Measurements from ENCODE around the gene XBP1. TPM values are rescaled to one million over a fixed set of nuclear protein-coding genes. Genes with fewer than 3 reads are reported as not detected.

Gene XBP1
- total and polyA plus RNA-seq, 2 of the 8 experiments (the other 6 are each of a cell fraction or from before 2014, with no cell fraction given), result 99.8 to 131 TPM

DNA sequence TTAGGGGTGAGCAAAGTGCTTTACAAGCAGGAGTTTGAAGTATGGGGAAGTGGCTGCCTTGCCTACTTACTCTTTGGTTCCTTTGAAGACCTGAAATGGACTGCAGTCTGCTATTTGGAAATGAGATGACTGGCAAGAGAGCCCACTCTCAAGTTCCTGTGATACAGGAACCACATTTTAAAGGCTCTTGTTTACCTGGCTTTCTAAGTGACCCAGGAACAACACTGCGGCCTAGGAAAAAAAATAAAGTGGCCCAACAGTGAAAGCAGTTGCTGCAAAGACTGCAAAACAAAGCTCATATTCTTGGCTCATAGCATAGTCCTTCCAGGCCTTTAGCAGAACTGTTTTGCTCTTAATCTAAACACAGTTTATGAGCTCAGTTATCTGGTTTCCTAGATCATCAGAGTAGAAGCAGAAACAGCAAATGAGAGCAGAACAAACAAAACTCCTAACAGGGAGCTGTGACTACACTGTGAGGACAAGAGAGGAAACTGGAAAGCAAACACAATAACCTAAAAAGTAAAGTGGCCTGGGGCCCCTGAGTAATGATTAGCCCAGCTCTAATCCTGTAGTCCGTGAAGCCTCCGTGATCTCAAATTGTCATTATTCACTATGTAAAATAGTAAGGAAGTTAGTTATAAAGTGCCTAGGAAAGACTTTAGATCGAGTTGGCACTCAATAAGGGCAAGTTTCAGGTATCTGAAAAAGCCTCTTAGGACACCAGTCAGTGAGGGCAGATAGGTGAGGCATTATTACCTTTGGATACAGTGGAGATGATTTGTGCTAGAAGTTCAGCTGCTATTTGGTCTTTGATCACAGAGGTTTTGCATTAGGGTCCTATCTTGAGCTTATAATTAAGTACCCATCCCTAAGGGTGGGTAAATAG, 16.3 kb downstream of the XBP1 start:
- peaks cover 0 to 9% of the 10 kb centered on the region in 2 experiments; a peak in 1 of 4 replicates for H3K79me2 ChIP-seq (ENCODE audit: control insufficient read depth in 1 of 2, insufficient read depth in 2 of 2, low read length in 2 of 2)
- H4K20me1 ChIP-seq (replicated peaks in 1 of 2; ENCODE audit: control insufficient read depth in 1 of 2, insufficient read depth in 2 of 2, low read length in 2 of 2), result peaks cover 2% of the 10 kb centered on the region in 2 experiments
- H4K5ac ChIP-seq (ENCODE audit: insufficient read length, low read depth, low read length), result no peak overlapping the region
- no peak overlapping the region for H3K9ac ChIP-seq (replicated peaks in 1 of 4; ENCODE audit: extremely low read depth in 1 of 4, low read depth in 3 of 4, low read length in 3 of 4)
- POLR2A ChIA-PET (ENCODE audit: partially characterized antibody), result interaction anchor here (1.2 to 8.5 kb wide), 2 partner anchors 11 to 14 kb away, joined by 3 to 100 read pairs; partner anchors contain the start of genes CCDC117 and XBP1
- H3K14ac ChIP-seq (ENCODE audit: insufficient read length), result no peak overlapping the region
- no peak overlapping the region for H2BK15ac ChIP-seq (ENCODE audit: low read length)
- no peaks in the 10 kb centered on the region for H3K23me2 ChIP-seq (ENCODE audit: low read depth, low read length)
- no peak overlapping the region for H2BK12ac ChIP-seq (ENCODE audit: low read depth, low read length)
- H3K4me2 ChIP-seq (ENCODE audit: insufficient read depth in 1 of 2, low read depth in 2 of 2, low read length in 2 of 2), result no peak overlapping the region
- no peaks in the 10 kb centered on the region for H3K27me3 ChIP-seq (replicated peaks in 1 of 4; ENCODE audit: control insufficient read depth in 3 of 4, extremely low read depth in 1 of 4, insufficient read depth in 3 of 4, low read length in 3 of 4)
- H2BK5ac ChIP-seq (ENCODE audit: low read depth, low read length), result no peak overlapping the region
- no peak overlapping the region for H4K91ac ChIP-seq (replicated peaks; ENCODE audit: insufficient read length, low read length)
- H3K36me3 ChIP-seq (ENCODE audit: control insufficient read depth in 2 of 4, insufficient read depth in 4 of 4, low read length in 3 of 4), result peaks cover 15 to 55% (median 42%) of the 10 kb centered on the region in 4 experiments
- 87% methylated on average over 4 of the region's 4 CpGs; no CpG with 5 or more reads in 1 of the 2 experiments for WGBS, 2 experiments (ENCODE audit: extremely low coverage in 1 of 2, insufficient coverage in 1 of 2, insufficient read length in 1 of 2, insufficient replicate concordance in 2 of 2, low coverage in 1 of 2, low lambda C conversion rate in 2 of 2, missing lambda C conversion rate in 1 of 2)
- TF ChIP-seq TEAD4 (IDR thresholded peaks at IDR 0.05; ENCODE audit: low read depth, low read length) (no peak), CREB1 (IDR thresholded peaks at IDR 0.05) (no peak), POLR2AphosphoS5 (IDR thresholded peaks at IDR 0.05; ENCODE audit: low read depth, low read length) (no peak), FOSL1 (IDR thresholded peaks at IDR 0.05; ENCODE audit: insufficient read depth, low read depth, low read length) (no peak), ZNF274 (IDR thresholded peaks at IDR 0.05; ENCODE audit: borderline replicate concordance, extremely low read depth, low read length) (no peak), GABPA (IDR thresholded peaks at IDR 0.05; ENCODE audit: borderline replicate concordance, insufficient read depth, low read length) (no peak), TBP (IDR thresholded peaks at IDR 0.05; ENCODE audit: low read depth, low read length) (no peak), CHD2 (IDR thresholded peaks at IDR 0.05; ENCODE audit: low read length) (no peak), JUN (IDR thresholded peaks at IDR 0.05; ENCODE audit: low read depth, low read length) (no peak), TCF12 (IDR thresholded peaks at IDR 0.05; ENCODE audit: low read depth, low read length) (no peak), RXRA (IDR thresholded peaks at IDR 0.05; ENCODE audit: insufficient read depth, low read depth, low read length) (no peak)
- TF ChIP-seq, protein P1, sequence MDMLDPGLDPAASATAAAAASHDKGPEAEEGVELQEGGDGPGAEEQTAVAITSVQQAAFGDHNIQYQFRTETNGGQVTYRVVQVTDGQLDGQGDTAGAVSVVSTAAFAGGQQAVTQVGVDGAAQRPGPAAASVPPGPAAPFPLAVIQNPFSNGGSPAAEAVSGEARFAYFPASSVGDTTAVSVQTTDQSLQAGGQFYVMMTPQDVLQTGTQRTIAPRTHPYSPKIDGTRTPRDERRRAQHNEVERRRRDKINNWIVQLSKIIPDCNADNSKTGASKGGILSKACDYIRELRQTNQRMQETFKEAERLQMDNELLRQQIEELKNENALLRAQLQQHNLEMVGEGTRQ (IDR thresholded peaks at IDR 0.05; ENCODE audit: low read length), result no peak
- H3K9me3 ChIP-seq (ENCODE audit: insufficient read depth in 2 of 2, low read depth in 1 of 2, low read length in 1 of 2), result no peaks in the 10 kb centered on the region
- H2BK20ac ChIP-seq (ENCODE audit: low read length), result no peak overlapping the region
- H3K18ac ChIP-seq (ENCODE audit: extremely low read depth, low read length), result no peak overlapping the region
- CTCF ChIA-PET (ENCODE audit: partially characterized antibody), result interaction anchor here (0.8 to 1.8 kb wide), 2 partner anchors 11 to 45 kb away, joined by 3 to 8 read pairs; no protein-coding TSS in a partner anchor
- H2AK5ac ChIP-seq (ENCODE audit: low read depth, low read length), result no peak overlapping the region
- no peak overlapping the region for H3K4me3 ChIP-seq (ENCODE audit: extremely low read depth in 1 of 4, insufficient read depth in 2 of 4, low read depth in 3 of 4, low read length in 4 of 4)
- H2AFZ ChIP-seq (ENCODE audit: low read length), result no peak overlapping the region
- H4K8ac ChIP-seq (ENCODE audit: extremely low read depth, insufficient read depth, low read length), result no peak overlapping the region
- H3K56ac ChIP-seq (replicated peaks; ENCODE audit: insufficient read length, low read depth, low read length), result no peak overlapping the region
- no peak for DNase-seq (ENCODE audit: low read depth in 1 of 2, low spot score in 2 of 2)
- no peak overlapping the region for H3K4ac ChIP-seq (replicated peaks; ENCODE audit: insufficient read length, low read depth, low read length)
- no peak overlapping the region for H2BK120ac ChIP-seq (replicated peaks; ENCODE audit: low read depth, low read length)
- H3K79me1 ChIP-seq (ENCODE audit: low read depth, low read length), result no peaks in the 10 kb centered on the region
- no peak overlapping the region for H3K27ac ChIP-seq (ENCODE audit: low read depth, low read length)
- H3K4me1 ChIP-seq (replicated peaks in 1 of 4; ENCODE audit: control insufficient read depth in 3 of 4, insufficient read depth in 4 of 4, low read length in 3 of 4), result no peaks in the 10 kb centered on the region
- no peak for FAIRE-seq
- no peak overlapping the region for H3K23ac ChIP-seq (ENCODE audit: insufficient read length)

Measured in H1 (cell line).